ENCODE results near the gene CSMD2. TPM values are rescaled to one million over a fixed set of nuclear protein-coding genes. Genes with fewer than 3 reads are reported as not detected.

CSMD2 gene
- polyA plus RNA-seq, 1 of the 3 experiments (the other 2 are of a cell fraction), result not detected

- no peak for TF ChIP-seq FOSL2 (IDR thresholded peaks at IDR 0.05; ENCODE audit: borderline replicate concordance, low read depth)
- no peak for TF ChIP-seq GATA2 (CRISPR knock-in tag; IDR thresholded peaks at IDR 0.05)
- TF ChIP-seq TEAD4 (IDR thresholded peaks at IDR 0.05; ENCODE audit: borderline replicate concordance, insufficient read depth), result no peak
- TF ChIP-seq YY1 (IDR thresholded peaks at IDR 0.05; ENCODE audit: low read depth), result no peak
- no peak for TF ChIP-seq JUND (IDR thresholded peaks at IDR 0.05)
- no peak for TF ChIP-seq IRF3 (IDR thresholded peaks at IDR 0.05; ENCODE audit: low read depth, low read length)
- TF ChIP-seq MXI1 (IDR thresholded peaks at IDR 0.05; ENCODE audit: low read depth, low read length), result no peak
- TF ChIP-seq RFX5 (IDR thresholded peaks at IDR 0.05; ENCODE audit: low read length), result no peak
- TF ChIP-seq SIN3A (IDR thresholded peaks at IDR 0.05; ENCODE audit: borderline replicate concordance, low read depth, low read length), result no peak
Observed at GRCh38 chr1:33471416-33471815, 693.6 kb downstream of the CSMD2 start (continued).

- Histone ChIP-seq H3K36me3 (replicated peaks in 1 of 2; ENCODE audit: control insufficient read depth in 1 of 2, insufficient read depth in 2 of 2, low read length in 1 of 2) (no peaks in the 10 kb centered on the region), H3K27ac (ENCODE audit: low read depth in 2 of 2, low read length in 1 of 2) (peak overlapping the region; percentile 74 to 84), H3K4me3 (ENCODE audit: low read depth in 2 of 2, low read length in 1 of 2) (peak overlapping the region in 1 of 2 experiments; percentile 46; a peak in 1 of 4 replicates), H3F3A (replicated peaks; ENCODE audit: insufficient read depth) (peaks cover 16% of the 10 kb centered on the region), H3K27me3 (ENCODE audit: insufficient read depth) (no peaks in the 10 kb centered on the region), H3K4me1 (ENCODE audit: control insufficient read depth in 1 of 2, insufficient read depth in 2 of 2, low read depth in 1 of 2, low read length in 1 of 2) (peaks cover 18 to 26% of the 10 kb centered on the region in 2 experiments), H3K9me2 (no peaks in the 10 kb centered on the region), H2AFZ (ENCODE audit: low read depth) (peak overlapping the region; percentile 76), H3K9ac (no peak overlapping the region; the same call in 1 of the 2 replicates), H4K20me1 (ENCODE audit: insufficient read depth) (no peaks in the 10 kb centered on the region), H3K79me2 (ENCODE audit: insufficient read depth) (peaks cover 14% of the 10 kb centered on the region), H3K4me2 (peak overlapping the region; percentile 47), H3K9me3 (no peaks in the 10 kb centered on the region)
- CTCF ChIA-PET, result interaction anchor here (0.6 to 7.9 kb wide), 45 partner anchors 10 to 382 kb away, joined by 3 to 107 read pairs (median 5); partner anchors contain the start of gene A3GALT2
- no peak for TF ChIP-seq REST (IDR thresholded peaks at IDR 0.05; ENCODE audit: low read depth, low read length)
- no peak for TF ChIP-seq YY1 (IDR thresholded peaks at IDR 0.05; ENCODE audit: low read depth)
- peak; percentile 49; the same call in 1 of the 2 replicates for TF ChIP-seq MXI1 (IDR thresholded peaks at IDR 0.05; ENCODE audit: low read depth, low read length)
- TF ChIP-seq RCOR1 (IDR thresholded peaks at IDR 0.05; ENCODE audit: low read length), result peak; percentile 65; the same call in 1 of the 2 replicates
- TF ChIP-seq FOXJ3 (CRISPR knock-in tag; IDR thresholded peaks at IDR 0.05), result no peak
- TF ChIP-seq EP300 (IDR thresholded peaks at IDR 0.05; ENCODE audit: borderline replicate concordance in 1 of 2, low read depth in 1 of 2, low read length in 1 of 2), result peak in 1 of 2 experiments; percentile 27; a peak in 1 of 4 replicates
- no peak for TF ChIP-seq TCF12 (IDR thresholded peaks at IDR 0.05)
- TF ChIP-seq TEAD4 (IDR thresholded peaks at IDR 0.05; ENCODE audit: borderline replicate concordance, insufficient read depth), result no peak
- TF ChIP-seq CTCF (IDR thresholded peaks at IDR 0.05), result peak; percentile 93
- TF ChIP-seq MAX (IDR thresholded peaks at IDR 0.05; ENCODE audit: low read depth), result peak; percentile 41; the same call in 1 of the 2 replicates
- TF ChIP-seq USF2 (IDR thresholded peaks at IDR 0.05; ENCODE audit: borderline replicate concordance, low read depth, low read length), result no peak
- TF ChIP-seq USF1 (IDR thresholded peaks at IDR 0.05; ENCODE audit: borderline replicate concordance, low read depth), result peak; percentile 69; the same call in 1 of the 2 replicates
- peak; percentile 83 for TF ChIP-seq SMC3 (IDR thresholded peaks at IDR 0.05; ENCODE audit: low read depth, low read length)
- TF ChIP-seq IRF3 (IDR thresholded peaks at IDR 0.05; ENCODE audit: low read depth, low read length), result no peak
- TF ChIP-seq RAD21 (IDR thresholded peaks at IDR 0.05; ENCODE audit: low read length), result peak; percentile 96
- POLR2A ChIA-PET, result interaction anchor here (0.5 to 1.0 kb wide), 2 partner anchors 15 to 155 kb away, joined by 3 read pairs; no protein-coding TSS in a partner anchor
- peak; percentile 76 for DNase-seq
- WGBS (ENCODE audit: low lambda C conversion rate), result 5% methylated on average over 11 of the region's 11 CpGs
Observed at GRCh38 chr1:33470495-33471012, 694.5 kb downstream of the CSMD2 start.
